K562 (cell line): ENCODE data around the gene HECW1. TPM values are rescaled to one million over a fixed set of nuclear protein-coding genes. Genes with fewer than 3 reads are reported as not detected.
A peak's percentile ranks its signal among the peaks of the same experiment; 100 is the strongest.

Experiments used
- ATAC-seq: fragments of 200-7000 bp; cut with Tn5 transposase; 3 replicates; pipeline ENCODE4 v1.9.1; 2020; ENCODE audit warnings: moderate library complexity
- BruUV-seq: library from RNA; stranded (reverse); fragments of 400-500 nt; replicated peaks from 2 replicates; lab custom pipeline; 2021; lab: Mats Ljungman, UMichigan
- CTCF ChIA-PET: fragments of 300-600 bp; formaldehyde crosslinking; extraction: SDS; loops from one replicate; lab custom pipeline; 2021; ENCODE audit warnings: low intra/inter-chr PET ratio; lab: Yijun Ruan, JAX
- POLR2A ChIA-PET: fragments of 300-600, 350-650 bp; sonication (Branson Sonifier 250); formaldehyde crosslinking; extraction: SDS; loops from one replicate; lab custom pipeline; 2021; ENCODE audit warnings: antibody characterized with exemption, inconsistent platforms; lab: Yijun Ruan, JAX
- DNase-seq, 4 experiments: peaks; one replicate each; pipeline versions ENCODE4 v3.0.0 to v3.0.0-alpha.2; 2011 to 2018; ENCODE audit warnings: low spot score in 3 of 4, mixed read lengths in 3 of 4; ENCODE audit errors: extremely low read depth in 1 of 4
- FAIRE-seq: peaks from 2 replicates; lab custom pipeline; 2011; peaks lifted over from hg19 to GRCh38; lab: Jason Lieb, UNC
- H2AFZ ChIP-seq: 2 replicates; pipeline ENCODE4 v1.6.0; 2011; ENCODE audit warnings: low read depth, low read length, control low read depth, inconsistent platforms
- H3K27ac ChIP-seq: fragments of 200-600 bp; 3 replicates; pipeline ENCODE4 v1.8.0; 2011; ENCODE audit warnings: low read depth, mild to moderate bottlenecking, control low read depth, inconsistent platforms, low read length, moderate library complexity, mixed read lengths; ENCODE audit errors: extremely low read depth
- H3K27me3 ChIP-seq, 2 experiments: fragments of 300-600 bp in 1 of 2; 2 replicates in 1 of 2; 3 replicates in 1 of 2; pipeline versions ENCODE4 v1.6.0 to v1.8.0; 2011; ENCODE audit warnings: inconsistent platforms in 2 of 2, low read length in 2 of 2, mild to moderate bottlenecking in 1 of 2, mixed read lengths in 1 of 2, moderate library complexity in 1 of 2; ENCODE audit not compliant: control insufficient read depth in 2 of 2, insufficient read depth in 2 of 2
- H3K36me3 ChIP-seq: fragments of 300-600 bp; 3 replicates; pipeline ENCODE4 v1.8.0; 2011; ENCODE audit warnings: mild to moderate bottlenecking, low read length, inconsistent platforms; ENCODE audit not compliant: control insufficient read depth, insufficient read depth
- H3K4me1 ChIP-seq, 2 experiments: fragments of 200-600 bp in 1 of 2; replicated peaks in 1 of 2; 2 replicates in 1 of 2; 3 replicates in 1 of 2; pipeline versions ENCODE4 v1.5.1 to v1.8.0; 2011; ENCODE audit warnings: inconsistent platforms in 2 of 2, low read length in 2 of 2, mild to moderate bottlenecking in 1 of 2, mixed read lengths in 1 of 2, moderate library complexity in 1 of 2; ENCODE audit not compliant: control insufficient read depth in 2 of 2, insufficient read depth in 2 of 2
- H3K4me2 ChIP-seq: 2 replicates; pipeline ENCODE4 v1.6.1; 2011; ENCODE audit warnings: low read length, control low read depth, inconsistent platforms, mixed read lengths; ENCODE audit not compliant: insufficient read depth
- H3K4me3 ChIP-seq: fragments of 200-600 bp; sonication (generic), shearing (Covaris generic); 2 replicates; pipeline ENCODE4 v1.5.1; 2016; ENCODE audit warnings: control low read depth, inconsistent platforms
- H3K79me2 ChIP-seq: fragments of 200-600 bp; 3 replicates; pipeline ENCODE4 v1.8.0; 2011; ENCODE audit warnings: low read length, inconsistent platforms; ENCODE audit not compliant: control insufficient read depth, insufficient read depth
- H3K9ac ChIP-seq, 2 experiments: 2 replicates each; pipeline versions ENCODE4 v1.6.0 to v1.6.1; 2011; ENCODE audit warnings: low read depth in 2 of 2, low read length in 2 of 2, control low read depth in 1 of 2, inconsistent platforms in 1 of 2, mild to moderate bottlenecking in 1 of 2, mixed read lengths in 1 of 2; ENCODE audit not compliant: insufficient read depth in 1 of 2
- H3K9me1 ChIP-seq: one replicate; pipeline ENCODE4 v1.6.0; 2011; ENCODE audit warnings: inconsistent platforms, mild to moderate bottlenecking, low read length, moderate library complexity; ENCODE audit not compliant: control insufficient read depth, insufficient read depth
- H3K9me3 ChIP-seq: replicated peaks from 2 replicates; pipeline ENCODE4 v1.5.1; 2011; ENCODE audit warnings: low read depth, low read length, inconsistent platforms; ENCODE audit not compliant: control insufficient read depth, insufficient read depth
- H4K20me1 ChIP-seq: replicated peaks from 2 replicates; pipeline ENCODE4 v1.6.1; 2011; ENCODE audit warnings: low read length, inconsistent platforms, mixed read lengths; ENCODE audit not compliant: control insufficient read depth, insufficient read depth
- E2F1 ChIP-seq: sonication (generic); formaldehyde crosslinking; IDR thresholded peaks from 2 replicates; pipeline ENCODE4 v1.8.1; 2023; ENCODE audit warnings: mild to moderate bottlenecking, missing genetic modification reagents, moderate library complexity
- EGR1 ChIP-seq: fragments of 450-650 bp; conservative IDR thresholded peaks from 2 replicates; pipeline ENCODE4 v1.6.1; 2017; ENCODE audit warnings: mild to moderate bottlenecking
- PRDM10 ChIP-seq: fragments of 450-650 bp; IDR thresholded peaks from 2 replicates; pipeline ENCODE4 v1.6.1; 2018; ENCODE audit not compliant: partially characterized antibody
- ZBED1 ChIP-seq: IDR thresholded peaks from 2 replicates; pipeline ENCODE4 v1.6.1; 2014
- ZNF77 ChIP-seq: fragments of 250-450 bp; sonication (Bioruptor Pico); IDR thresholded peaks from 2 replicates; pipeline ENCODE4 v1.5.0; 2020
- WGBS: fragments of 100-300 bp; shearing (Covaris generic); methylation state at CpG from one replicate; pipeline ENCODE4 v1.1.6; 2016; ENCODE audit warnings: low coverage, mixed read lengths; ENCODE audit not compliant: insufficient coverage; ENCODE audit errors: missing lambda C conversion rate; 5-methylcytosine and 5-hydroxymethylcytosine counted together
- in situ Hi-C: fragments of 300-500 bp; cut with MboI; formaldehyde crosslinking; loops from 4 replicates; pipeline ENCODE4 v1.15.0; 2018; ENCODE audit warnings: inconsistent platforms, mixed read lengths
- intact Hi-C: fragments of 100-400 bp; cut with micrococcal nuclease; formaldehyde crosslinking; loops from 2 replicates; pipeline ENCODE4 v1.14.2; 2022
- polyA plus RNA-seq, 8 experiments: library from polyadenylated mRNA; depleted of rRNA in 4 of 8; stranded (reverse) in 5 of 8; unstranded in 3 of 8; fragments of >200 nt; fragmentation: Nextera tagmentation in 2 of 8; fragmentation: Illumina TruSeq in 1 of 8; extraction: Ambion mirVana in 2 of 8; extraction: Trizol in 1 of 8; gene quantifications; 2 replicates each; pipeline versions ENCODE4 v1.2.1 to v1.2.3, GENCODE V29; 2011 to 2014; ENCODE audit warnings: inconsistent platforms in 1 of 8, missing spikeins in 1 of 8
- total RNA-seq, 7 experiments: library from RNA; depleted of rRNA in 6 of 7; stranded (reverse); fragments of >200 nt in 6 of 7; fragmentation: Illumina TruSeq in 2 of 7; extraction: Trizol in 2 of 7; gene quantifications; 2 replicates each; pipeline versions ENCODE4 v1.2.1 to v1.2.3, GENCODE V29; 2011 to 2021; ENCODE audit warnings: low replicate concordance in 1 of 7

Gene HECW1
- total and polyA plus RNA-seq, 9 of the 15 experiments (the other 6 are each of a cell fraction or from before 2014, with no cell fraction given) = 0.07 to 0.31 (median 0.13) TPM; not detected in 4

GRCh38 chr7:43522406-43523156 lies 410.1 kb downstream of the HECW1 start:
- in situ Hi-C loops (no loop called here), intact Hi-C loops (no loop called here)
- Histone ChIP-seq H4K20me1 (no peaks in the 10 kb centered on the region), H3K4me3 (no peak overlapping the region), H2AFZ (no peak overlapping the region), H3K4me1 (no peaks in the 10 kb centered on the region), H3K9me1 (no peaks in the 10 kb centered on the region), H3K4me2 (no peak overlapping the region), H3K36me3 (no peaks in the 10 kb centered on the region), H3K27ac (no peak overlapping the region), H3K27me3 (peaks cover 5 to 41% of the 10 kb centered on the region in 2 experiments), H3K79me2 (no peaks in the 10 kb centered on the region), H3K9ac (no peak overlapping the region), H3K9me3 (no peaks in the 10 kb centered on the region)
- FAIRE-seq (no peak), DNase-seq (no peak), ATAC-seq (no peak)
- BruUV-seq = no TSS peak
- CTCF ChIA-PET = no interaction called here
- WGBS = 1% methylated on average over 8 of the region's 8 CpGs
- POLR2A ChIA-PET = interaction anchor here (0.7 kb wide), 1 partner anchor 56 kb away, joined by 3 read pairs; no protein-coding TSS in a partner anchor
- TF ChIP-seq PRDM10 = peak; percentile 90
- no peak for TF ChIP-seq ZBED1
- TF ChIP-seq EGR1 = no peak
- TF ChIP-seq E2F1 (CRISPR knock-in tag) = no peak
- no peak for TF ChIP-seq ZNF77 (CRISPR knock-in tag)
